WI38 (cell line): ENCODE results near the gene DDAH1.

Experiments used
- H3K4me3 ChIP-seq: 2 replicates; pipeline ENCODE4 v1.5.1; 2011; ENCODE audit warnings: low read depth, mild to moderate bottlenecking, control low read depth, low read length
- CTCF ChIP-seq: IDR thresholded peaks from 2 replicates; pipeline ENCODE4 v1.5.1; 2012; ENCODE audit warnings: low read depth, mild to moderate bottlenecking, control low read depth, low read length

Gene DDAH1

GRCh38 chr1:85376356-85376755 lies 88.6 kb downstream of the DDAH1 start:
- TF ChIP-seq CTCF = no peak
- no peak overlapping the region for H3K4me3 ChIP-seq

- H3K4me3 ChIP-seq = no peak overlapping the region
- no peak for TF ChIP-seq CTCF
These were observed 89.5 kb downstream of the DDAH1 start for GRCh38 chr1:85375493-85375892.

- no peak overlapping the region for H3K4me3 ChIP-seq
- no peak for TF ChIP-seq CTCF
These were observed 90.8 kb downstream of the DDAH1 start for GRCh38 chr1:85374160-85374559.

- H3K4me3 ChIP-seq = no peak overlapping the region
- TF ChIP-seq CTCF = no peak
These were observed 91.6 kb downstream of the DDAH1 start for GRCh38 chr1:85373378-85373708.

GRCh38 chr1:85372683-85373377 lies 92.1 kb downstream of the DDAH1 start:
- no peak overlapping the region for H3K4me3 ChIP-seq
- TF ChIP-seq CTCF = no peak

GRCh38 chr1:85371021-85371420 lies 93.9 kb downstream of the DDAH1 start:
- H3K4me3 ChIP-seq = no peak overlapping the region

More at GRCh38 chr1:85371021-85371420, 93.9 kb downstream of the DDAH1 start:
- no peak for TF ChIP-seq CTCF
